Measurements from ENCODE around the gene CD19.
A peak's percentile ranks its signal among the peaks of the same experiment; 100 is the strongest.
"Not testable (repeated sequence)": the region's sequence is repeated elsewhere in the genome, so short reads cannot be mapped to it uniquely, and the experiment has no call there.

Gene CD19

GRCh38 chr16:28910086-28911031 lies 21.4 kb upstream of the CD19 start:
- DNase-seq = no peak

GRCh38 chr16:28912558-28912957 lies 19.2 kb upstream of the CD19 start:
- no peak for DNase-seq

GRCh38 chr16:28913946-28914724 lies 17.6 kb upstream of the CD19 start:
- DNase-seq = no peak

- DNase-seq = no peak
These were observed 16.6 kb upstream of the CD19 start for GRCh38 chr16:28915181-28915580.

- DNase-seq = no peak
These were observed 14.7 kb upstream of the CD19 start for GRCh38 chr16:28917095-28917494.

GRCh38 chr16:28918698-28919097 lies 13.1 kb upstream of the CD19 start:
- DNase-seq = no peak

GRCh38 chr16:28923231-28923587 lies 8.6 kb upstream of the CD19 start:
- no peak for DNase-seq

GRCh38 chr16:28923652-28924398 lies 7.9 kb upstream of the CD19 start:
- DNase-seq = no peak

GRCh38 chr16:28924399-28924761 lies 7.4 kb upstream of the CD19 start:
- DNase-seq = no peak

- DNase-seq = peak; percentile 98
These were observed 6.9 kb upstream of the CD19 start, which contains the start of gene RABEP2 for GRCh38 chr16:28924762-28925385. RABEP2 (minus strand) TSS chr16:28925238; CDS start chr16:28925163, 75 bp downstream.

- DNase-seq = peak; percentile 79 to 87
These were observed 6.2 kb upstream of the CD19 start for GRCh38 chr16:28925386-28926228.

- not testable (repeated sequence) for DNase-seq
These were observed 5.5 kb upstream of the CD19 start for GRCh38 chr16:28926284-28926683.

GRCh38 chr16:28927815-28928214 lies 4.0 kb upstream of the CD19 start:
- DNase-seq = no peak

- DNase-seq = no peak
These were observed 1.6 kb upstream of the CD19 start for GRCh38 chr16:28930203-28930602.

- DNase-seq = no peak
These were observed 1.1 kb upstream of the CD19 start for GRCh38 chr16:28930652-28931051.

GRCh38 chr16:28932339-28933141 lies 769 bp downstream of the CD19 start:
- no peak for DNase-seq

- no peak for DNase-seq
These were observed 1.4 kb downstream of the CD19 start for GRCh38 chr16:28933171-28933570.

- no peak for DNase-seq
These were observed 3.6 kb downstream of the CD19 start for GRCh38 chr16:28935346-28935745.

- peak; percentile 87 to 90 for DNase-seq
These were observed 4.4 kb downstream of the CD19 start for GRCh38 chr16:28935924-28936783.

- DNase-seq = no peak
These were observed 5.0 kb downstream of the CD19 start for GRCh38 chr16:28936784-28937155.
